HG02678 (cell line): ENCODE measurements around the gene TSR3.
A peak's percentile ranks its signal among the peaks of the same experiment; 100 is the strongest.
"Not testable (repeated sequence)": the region's sequence is repeated elsewhere in the genome, so short reads cannot be mapped to it uniquely, and the experiment has no call there.

ENCODE experiments used
- ATAC-seq: cut with Tn5 transposase; IDR thresholded peaks from one replicate; pipeline ENCODE4 v1.9.1; 2021; ENCODE audit warnings: mild to moderate bottlenecking, moderate library complexity; ENCODE audit not compliant: unreplicated experiment

The TSR3 gene

DNA sequence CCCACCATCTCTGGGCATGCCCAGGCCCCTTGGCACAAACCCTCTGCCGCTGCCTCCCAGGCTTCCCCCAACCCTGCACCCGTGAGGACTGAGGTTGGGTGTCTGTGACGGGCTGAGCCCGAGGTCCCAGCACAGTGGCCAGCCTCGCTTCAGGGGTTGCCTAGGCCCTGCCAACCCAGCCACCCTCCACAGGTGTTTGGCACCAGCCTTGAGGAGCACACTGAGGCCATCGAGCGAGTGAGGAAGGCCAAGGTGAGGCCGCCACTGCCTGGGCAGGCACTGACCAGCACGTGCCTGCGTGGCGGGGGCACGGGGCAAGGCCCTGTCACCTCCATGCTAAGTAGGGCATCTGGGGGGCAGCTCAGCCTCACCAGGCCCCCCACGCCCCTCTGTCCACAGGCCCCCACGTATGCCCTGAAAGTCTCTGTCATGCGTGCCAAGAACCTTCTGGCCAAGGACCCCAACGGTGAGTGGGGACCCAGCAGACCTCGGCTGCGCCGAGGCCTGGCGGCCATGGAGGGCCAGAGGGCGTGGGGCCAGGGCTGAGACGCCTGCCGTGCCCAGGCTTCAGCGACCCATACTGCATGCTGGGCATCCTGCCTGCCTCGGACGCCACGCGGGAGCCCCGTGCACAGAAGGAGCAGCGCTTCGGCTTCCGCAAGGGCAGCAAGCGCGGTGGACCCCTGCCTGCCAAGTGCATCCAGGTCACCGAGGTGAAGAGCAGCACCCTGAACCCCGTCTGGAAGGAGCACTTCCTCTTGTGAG lies 10.8 kb downstream of the TSR3 start:
- no peak for ATAC-seq

DNA sequence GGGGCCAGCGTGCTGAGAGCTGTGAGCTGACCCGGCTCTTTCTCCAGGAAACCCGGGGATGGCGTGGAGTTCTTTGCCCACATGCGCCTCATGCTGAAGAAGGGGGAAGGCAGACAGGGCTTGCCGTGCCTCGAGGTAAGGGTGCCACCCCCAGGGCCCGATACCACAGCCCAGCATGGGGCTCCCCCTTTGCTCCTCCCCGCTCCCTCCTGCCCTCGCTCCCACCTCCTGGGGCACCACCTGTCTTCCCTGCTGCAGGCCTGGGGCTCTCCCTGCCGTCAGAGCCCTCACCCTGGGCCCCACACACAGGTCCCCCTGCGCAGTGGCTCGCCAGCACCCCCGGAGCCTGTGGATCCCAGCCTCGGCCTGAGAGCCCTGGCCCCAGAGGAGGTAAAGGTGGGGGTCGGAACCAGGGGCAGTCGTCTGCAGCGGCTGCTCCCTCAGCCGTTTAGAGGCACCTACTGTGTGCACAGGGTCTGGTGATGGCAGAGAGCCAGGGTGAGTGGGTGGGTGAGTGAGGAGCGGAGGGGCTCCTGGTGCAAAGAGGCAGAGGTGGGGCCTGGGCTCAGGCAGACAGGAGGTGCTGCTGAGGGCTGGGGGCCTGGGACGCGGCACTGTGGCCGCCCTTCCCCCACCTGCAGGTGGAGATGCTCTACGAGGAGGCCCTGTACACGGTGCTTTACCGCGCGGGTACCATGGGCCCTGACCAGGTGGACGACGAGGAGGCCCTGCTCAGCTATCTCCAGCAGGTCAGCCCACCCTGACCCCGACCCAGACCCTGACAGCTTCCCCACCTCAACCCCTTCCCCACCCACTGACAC lies 12.6 kb downstream of the TSR3 start:
- ATAC-seq, result no peak

DNA sequence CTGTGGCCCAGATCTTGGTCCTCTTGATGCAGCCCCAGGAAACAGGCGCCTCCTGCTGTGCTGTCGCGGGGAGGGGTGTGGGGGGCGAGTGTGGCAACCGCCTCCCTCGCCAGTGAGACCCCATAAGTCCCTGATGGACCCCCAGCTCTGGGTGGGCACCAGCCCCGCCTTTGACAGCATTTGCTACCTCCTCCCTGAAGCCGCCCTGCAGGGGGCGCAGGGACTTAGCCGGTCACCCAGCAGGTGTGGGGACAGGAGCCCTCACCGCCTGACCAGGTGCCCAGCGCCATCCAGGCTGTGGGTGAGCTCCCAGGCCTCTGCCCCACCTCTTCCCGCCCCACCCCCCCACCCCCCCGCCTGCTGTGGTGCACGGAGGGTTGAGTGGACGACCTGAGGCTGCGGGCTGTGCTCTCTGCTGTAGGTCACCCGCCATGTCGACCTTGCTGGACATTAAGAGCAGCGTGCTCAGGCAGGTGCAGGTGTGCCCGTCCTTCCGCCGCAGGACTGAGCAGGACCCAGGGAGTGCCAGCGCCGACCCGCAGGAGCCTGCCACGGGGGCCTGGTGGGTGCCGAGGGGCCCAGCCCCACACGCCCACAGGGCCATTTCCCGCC lies 13.5 kb downstream of the TSR3 start:
- no peak for ATAC-seq

DNA sequence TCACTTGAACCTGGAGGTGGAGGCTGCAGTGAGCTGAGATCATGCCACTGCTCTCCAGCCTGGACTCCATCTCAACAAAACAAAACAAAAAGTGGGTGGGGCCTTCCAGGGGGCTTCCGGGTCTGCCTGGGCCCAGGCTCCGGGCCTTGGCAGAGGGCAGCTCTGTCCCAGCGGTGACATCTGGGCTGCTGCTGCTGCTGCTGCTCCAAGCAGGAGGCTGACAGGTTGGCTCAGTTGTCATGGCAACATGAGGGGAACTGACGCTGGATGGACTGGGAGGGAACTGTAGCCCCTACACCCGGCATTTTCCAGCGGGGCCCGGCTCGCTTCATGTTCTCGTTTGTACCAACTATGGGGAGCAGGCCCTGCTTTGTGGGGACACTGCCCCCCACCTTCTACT lies 14.2 kb downstream of the TSR3 start:
- no peak for ATAC-seq

DNA sequence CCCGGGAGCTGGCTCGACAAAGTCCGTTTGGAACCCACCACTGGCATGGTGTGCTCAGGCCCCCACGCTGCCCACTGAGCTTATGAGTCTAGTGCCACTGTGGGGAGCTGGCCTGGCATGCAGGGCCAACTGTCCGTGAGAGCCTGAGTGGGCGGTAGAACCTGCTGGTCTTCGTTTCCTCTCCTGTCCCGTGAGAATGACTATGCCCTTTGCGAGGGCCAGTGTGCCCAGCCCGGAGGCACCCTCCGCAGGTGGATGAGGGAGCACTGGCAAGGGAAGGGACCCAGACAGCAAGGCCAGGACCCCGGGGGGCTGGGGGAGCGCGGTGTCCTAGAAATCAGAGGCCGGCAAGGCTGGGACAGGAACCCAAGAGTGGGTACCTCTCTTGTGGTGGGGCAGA lies 15.1 kb downstream of the TSR3 start:
- no peak for ATAC-seq

DNA sequence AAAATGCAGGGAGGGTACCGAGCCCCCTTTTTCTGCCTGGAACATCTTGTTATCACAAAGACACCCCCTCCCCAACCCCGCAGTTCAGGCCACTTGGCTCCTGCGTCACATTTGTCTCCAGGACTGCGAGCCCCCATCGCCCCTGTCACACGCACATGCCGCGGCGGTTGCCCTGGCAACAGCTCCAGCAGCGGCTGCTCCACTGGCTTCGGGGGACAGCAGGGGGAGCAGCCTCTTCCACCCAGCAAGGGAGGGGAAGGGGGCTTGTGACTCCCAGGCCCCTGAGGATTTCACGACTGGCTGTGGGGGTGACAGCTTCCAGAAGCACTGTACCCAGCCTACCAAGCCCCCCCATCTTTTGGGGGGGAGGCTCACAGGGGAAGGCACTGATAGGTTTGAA lies 15.7 kb downstream of the TSR3 start:
- ATAC-seq, result no peak

DNA sequence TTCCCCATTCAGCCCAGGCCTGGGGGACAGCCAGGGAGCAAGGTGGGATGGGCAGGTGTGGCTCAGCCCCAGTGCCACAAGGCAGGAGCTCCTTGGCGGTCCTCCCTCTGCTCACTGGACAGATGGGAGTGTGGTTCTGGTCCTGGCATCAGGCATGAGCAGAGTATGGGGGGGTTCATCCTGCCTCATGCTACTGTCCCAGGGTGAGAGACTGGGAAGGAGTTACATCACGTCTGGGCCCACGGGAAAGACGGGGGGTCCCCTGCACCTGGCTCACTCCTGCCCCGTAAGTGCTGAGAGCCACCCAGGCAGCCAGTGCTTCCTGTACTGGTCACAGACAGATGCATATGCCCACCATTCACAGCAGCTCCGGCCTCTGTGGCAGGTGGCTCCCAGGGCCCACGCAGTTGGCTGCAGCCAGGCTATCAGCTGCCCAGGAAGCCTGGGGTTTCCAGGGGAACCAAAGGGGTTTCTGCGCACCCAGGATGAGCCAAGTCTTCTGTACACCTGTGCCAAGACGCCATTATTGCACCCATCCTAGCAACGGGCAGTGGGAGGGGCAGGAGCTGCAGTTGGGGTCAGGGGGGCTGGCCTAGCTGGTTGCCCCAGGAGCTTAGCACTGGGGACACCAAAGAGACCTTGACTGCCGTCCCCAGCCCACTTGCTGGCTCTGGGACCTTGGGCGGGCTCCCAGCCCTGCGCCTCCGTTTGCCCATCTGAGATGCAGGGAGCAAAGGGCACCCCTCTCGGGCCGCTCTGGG lies 16.3 kb downstream of the TSR3 start:
- ATAC-seq, result no peak

DNA sequence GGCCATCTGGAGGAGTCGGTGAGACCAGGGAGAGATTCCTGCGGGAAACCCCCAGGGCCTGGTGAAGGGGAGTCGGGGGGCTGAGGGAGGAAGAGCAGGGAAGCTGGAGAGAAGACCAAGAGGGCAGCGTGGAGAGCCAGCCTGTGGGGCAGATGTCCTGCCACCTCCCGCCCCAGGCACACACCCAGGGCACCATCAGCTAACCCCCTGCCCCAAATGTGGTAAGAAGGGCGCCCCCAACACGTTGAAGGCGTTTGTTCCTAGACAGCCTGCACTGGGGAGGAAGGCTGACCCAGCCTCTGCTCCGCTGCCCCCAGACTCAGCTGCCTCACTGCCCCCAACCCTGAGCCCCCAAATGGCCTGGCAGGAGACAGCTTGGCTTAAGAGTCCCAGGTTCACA lies 16.9 kb downstream of the TSR3 start:
- no peak for ATAC-seq

DNA sequence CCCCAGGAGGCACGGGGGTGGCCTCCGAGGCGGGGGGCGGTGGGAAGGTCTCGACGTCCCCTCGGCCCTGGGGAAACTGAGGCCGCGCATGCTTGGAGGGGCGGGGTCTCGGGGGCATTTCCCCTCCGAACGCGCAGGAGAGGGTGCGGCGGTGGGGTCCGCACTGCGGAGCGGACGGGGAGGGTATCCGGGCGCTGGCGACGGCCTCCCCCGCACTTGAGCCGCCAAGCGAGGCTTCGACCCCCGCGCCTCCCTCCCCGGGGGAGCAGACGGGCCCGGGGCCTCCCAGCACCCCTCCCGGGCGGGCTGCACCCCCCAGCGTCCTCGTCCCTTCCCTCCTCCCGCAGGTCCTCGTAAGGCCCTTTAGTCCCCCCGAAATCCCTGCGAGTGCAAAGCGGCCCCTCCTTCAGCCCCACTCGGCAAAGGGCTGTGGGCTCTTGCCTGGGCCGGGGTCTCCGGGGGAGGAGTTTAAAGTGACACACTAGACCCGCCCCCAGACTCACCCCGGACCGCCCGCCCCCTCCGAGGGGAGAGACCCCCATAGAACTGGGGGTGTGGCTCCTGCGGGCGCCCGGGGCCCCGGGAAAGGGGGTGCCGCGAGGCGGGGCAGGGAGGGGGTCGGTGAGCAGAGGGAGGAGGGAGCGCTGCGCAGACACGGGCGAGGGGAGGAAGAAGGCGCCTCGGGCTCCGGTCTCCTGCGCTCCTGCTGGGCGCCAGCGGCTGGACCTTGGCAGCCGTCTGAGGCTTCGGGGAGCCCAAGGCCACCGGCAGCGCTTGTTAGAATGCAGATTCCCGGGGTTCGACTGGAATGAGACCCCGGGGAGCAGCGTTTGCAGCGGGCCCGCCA lies 17.6 kb downstream of the TSR3 start:
- ATAC-seq, result no peak

DNA sequence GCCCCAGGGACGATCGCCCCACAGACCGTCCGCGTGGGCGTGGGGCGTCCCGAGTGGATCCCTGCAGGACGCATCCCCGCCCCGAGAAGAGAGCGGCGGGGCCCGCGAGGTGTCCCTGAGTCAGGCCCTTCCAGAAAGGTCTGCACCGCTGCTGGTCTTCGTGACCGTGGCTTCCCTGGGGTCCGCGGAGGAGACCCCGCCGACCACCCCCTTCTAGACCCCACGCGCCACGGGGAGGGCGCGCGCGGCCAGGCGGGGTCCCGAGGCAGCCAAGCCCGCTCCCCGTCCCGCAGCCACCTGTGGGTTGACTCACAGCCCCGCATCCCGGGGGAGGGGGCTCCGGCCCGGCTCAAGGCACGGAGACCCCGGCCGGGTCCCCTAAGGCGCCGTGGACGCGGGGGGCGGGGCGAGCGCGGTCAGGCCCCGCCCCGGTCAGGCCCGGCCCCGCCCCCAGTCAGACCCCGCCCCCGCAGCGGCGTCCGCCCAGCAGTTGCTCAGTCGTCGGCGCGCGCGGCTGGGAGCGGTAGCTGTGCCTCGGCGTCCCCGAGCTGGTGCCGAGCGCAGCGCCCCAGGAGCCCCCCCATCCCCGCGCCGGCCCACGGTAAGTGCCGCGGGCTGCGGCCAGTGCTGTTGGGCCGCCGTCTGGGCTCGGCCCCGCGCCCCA lies 18.4 kb downstream of the TSR3 start, which contains the start of gene BAIAP3:
Gene BAIAP3 (plus strand): TSS at position 497 of the 664 bp plus-strand sequence. CDS start 4,905 bp downstream, outside the sequence.
- no peak for ATAC-seq

DNA sequence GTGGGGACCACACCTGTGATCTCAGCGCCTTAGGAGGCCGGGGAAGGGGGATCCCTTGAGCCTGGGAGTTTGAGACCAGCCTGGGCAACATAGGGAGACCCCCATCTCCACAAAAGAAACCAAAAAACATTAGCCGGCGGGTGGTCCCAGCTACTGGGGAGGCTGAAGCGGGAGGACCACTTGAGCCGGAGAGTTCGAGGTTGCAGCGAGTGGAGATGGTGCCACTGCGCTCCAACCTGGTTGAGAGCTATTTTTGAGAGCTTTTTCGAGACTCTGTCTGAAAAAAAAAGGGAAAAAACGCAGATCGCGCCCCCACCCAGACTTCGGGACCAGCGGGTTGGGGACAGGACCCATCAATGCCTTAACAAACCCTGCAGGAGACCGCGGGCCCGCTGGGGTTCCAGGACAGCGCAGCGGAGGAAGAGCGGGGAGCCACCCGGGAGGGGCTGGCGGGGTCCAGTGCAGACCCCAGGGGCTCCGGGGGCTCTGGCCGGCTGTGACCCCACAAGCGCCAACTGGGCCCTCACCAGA lies 19.0 kb downstream of the TSR3 start:
- ATAC-seq, result no peak

DNA sequence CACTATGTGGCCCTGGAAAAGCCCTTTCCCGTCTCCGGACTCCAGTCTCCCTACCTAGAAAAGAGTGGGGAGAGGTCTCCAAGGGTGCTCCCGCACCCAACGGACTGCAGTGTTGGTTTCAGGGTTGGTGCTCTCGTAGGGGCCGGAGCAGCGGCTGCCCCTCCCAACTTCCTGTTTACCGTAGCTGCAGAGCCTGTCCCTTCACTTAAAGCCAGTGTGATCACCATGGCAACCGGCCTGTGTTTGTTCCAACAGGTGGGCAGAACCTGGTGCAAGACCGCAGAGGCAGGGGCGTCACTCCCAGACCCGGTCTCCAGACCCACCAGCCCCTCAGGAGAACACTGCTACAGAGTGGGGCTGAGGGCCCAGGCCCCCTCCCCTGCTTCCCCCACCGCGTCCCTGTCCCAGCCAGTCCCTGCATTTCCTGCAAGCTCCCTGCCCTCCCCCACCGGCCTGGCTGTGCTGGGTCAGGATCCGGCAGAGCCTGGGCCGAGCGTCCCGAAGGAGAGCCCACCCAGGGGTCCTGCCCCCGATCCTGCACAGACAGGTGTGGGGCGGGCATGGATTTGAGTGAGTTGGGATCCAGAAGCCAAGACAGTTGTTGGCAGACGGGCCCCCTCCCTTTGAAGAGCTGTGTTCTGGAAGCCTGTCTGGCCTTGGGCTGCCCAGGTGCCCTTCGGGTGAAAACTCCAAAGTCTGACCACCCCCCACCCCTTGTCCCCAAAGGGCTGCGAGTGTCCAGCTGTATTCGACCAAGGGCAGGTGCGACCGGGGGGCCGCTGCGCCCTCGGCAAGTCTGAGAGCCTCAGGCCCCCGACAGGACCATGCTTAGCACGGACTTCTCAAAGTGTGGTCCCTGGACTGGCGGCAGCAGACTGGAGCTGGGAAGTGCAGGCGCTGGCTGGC lies 19.7 kb downstream of the TSR3 start:
- ATAC-seq, result peak; percentile 67

DNA sequence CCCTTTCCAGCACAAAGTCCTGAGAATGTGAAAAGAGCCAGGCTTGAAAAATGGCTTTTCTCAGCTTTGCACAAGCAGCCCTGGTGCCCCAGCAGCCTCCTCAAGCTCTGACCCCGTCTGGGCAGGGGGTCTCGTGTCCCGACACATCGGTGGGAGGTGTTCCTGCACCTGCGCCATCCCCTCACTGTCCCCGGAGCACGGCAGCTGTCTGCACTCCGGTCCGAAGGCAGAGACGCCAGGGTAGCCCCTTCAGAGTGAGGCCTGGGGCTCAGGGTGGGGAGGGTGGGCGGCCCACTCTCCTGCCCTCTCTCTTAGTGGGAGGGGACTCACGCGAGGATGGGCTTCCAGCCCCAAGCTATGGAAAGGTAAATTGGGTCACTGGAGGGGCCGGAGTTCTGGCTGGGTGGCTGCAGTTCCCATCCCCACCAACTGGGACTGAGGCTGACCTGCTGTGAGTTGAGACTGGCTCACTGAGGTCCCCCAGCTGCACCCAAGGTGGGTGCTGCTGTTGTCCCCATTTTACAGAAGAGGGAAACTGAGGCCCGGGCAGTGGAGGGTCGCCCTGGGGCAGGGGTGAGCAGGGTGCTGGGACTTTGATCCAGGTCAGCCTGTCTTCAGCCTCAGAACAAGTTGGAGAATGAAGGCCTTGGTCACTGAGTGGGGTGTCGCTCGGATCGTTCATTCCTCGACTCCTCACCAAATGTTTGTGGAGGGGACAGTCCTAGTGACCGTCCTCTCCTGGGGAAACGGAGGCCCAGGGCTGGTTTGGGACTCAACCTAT lies 20.6 kb downstream of the TSR3 start:
- ATAC-seq, result no peak

DNA sequence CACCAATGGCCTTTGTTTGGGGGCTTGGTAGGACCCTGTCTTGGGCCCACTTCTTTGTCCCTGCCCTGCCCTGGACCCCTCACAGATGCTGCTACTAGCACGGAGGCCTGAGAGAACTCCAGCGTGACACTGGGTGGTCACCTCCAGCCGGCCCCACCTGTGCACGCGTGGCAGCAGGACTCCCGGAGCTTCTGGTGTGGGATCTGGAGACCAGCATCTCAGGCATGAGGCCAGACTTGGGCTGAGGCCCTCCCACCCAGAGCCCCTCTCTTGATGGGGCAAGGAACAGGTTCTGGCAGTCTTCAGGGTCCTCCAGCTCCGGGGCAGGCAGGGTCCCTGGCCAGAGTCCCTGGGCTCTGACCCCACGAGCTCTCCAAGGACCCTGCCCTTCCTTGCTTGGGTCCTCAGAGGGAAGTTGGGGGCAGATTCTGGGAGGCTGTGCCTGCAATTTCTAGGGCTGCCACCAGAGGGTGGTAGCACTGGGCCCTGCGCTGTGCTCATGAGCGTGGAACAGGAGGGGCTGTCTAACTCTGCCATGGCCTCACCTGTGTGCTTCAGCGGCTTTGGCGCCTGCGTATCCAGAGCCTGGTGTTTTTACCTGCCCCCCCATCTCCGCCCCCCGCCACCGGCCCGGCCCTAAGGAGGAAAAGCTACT lies 21.3 kb downstream of the TSR3 start:
- no peak for ATAC-seq

DNA sequence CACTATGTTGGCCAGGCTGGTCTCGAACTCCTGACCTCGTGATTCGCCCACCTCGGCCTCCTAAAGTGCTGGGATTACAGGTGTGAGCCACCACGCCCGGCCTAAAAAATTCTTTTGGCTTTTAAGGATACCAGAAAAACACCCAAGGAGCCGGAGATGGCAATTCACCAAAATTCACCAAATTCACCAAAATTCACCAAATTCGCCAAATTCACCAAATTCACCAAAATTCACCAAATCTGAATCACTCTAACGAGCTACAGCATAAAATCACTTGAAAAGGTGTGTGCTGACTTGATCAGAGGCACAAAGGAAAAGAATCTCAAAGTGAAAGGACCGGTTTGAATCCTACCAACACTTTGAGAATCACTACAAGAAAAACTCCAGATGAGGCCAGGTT lies 22.7 kb downstream of the TSR3 start:
- not testable (repeated sequence) for ATAC-seq

DNA sequence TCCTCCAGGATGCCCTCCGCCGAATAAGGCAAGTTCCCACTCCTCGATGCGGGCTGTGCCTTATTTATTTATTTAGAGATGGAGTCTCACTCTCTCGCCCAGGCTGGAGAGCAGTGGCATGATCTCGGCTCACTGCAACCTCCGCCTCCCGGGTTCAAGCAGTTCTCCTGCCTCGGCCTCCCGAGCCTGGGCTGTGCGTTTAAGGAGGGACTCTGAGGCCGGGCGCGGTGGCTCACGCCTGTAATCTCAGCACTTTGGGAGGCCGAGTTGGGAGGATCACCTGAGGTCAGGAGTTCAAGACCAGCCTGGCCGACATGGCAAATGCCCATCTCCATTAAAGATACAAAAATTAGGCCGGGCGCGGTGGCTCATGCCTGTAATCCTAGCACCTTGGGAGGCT lies 23.5 kb downstream of the TSR3 start:
- ATAC-seq, result not testable (repeated sequence)

DNA sequence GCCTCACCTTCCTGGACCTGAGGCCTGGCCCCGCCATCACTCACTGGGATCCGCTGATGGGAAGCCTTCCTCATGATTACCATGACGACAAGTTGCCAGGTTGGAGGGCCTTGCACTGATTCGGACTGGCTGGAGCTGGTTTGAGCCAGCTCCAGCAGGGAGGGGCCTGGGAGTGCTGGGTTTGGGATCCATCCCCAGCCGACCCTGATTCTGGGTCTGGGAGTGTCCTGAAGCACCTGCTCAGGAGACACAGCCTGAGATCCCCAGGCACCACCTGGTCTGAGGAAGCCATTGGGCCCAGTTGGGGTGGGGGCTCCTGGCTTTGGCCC lies 24.1 kb downstream of the TSR3 start:
- ATAC-seq, result no peak
